HG02588 (cell line): ENCODE measurements around the gene LYRM2.
A peak's percentile ranks its signal among the peaks of the same experiment; 100 is the strongest.
"Not testable (repeated sequence)": the region's sequence is repeated elsewhere in the genome, so short reads cannot be mapped to it uniquely, and the experiment has no call there.

Experiments
- ATAC-seq: cut with Tn5 transposase; IDR thresholded peaks from one replicate; pipeline ENCODE4 v1.9.1; 2021; ENCODE audit warnings: mild to moderate bottlenecking, moderate library complexity; ENCODE audit not compliant: unreplicated experiment

LYRM2 gene

GRCh38 chr6:89649682-89650081, 11.1 kb upstream of the LYRM2 start:
- no peak for ATAC-seq

- ATAC-seq: no peak
These were observed 6.3 kb upstream of the LYRM2 start for GRCh38 chr6:89644864-89645263.

- no peak for ATAC-seq
These were observed 4.9 kb upstream of the LYRM2 start for GRCh38 chr6:89643406-89643805.

- ATAC-seq: no peak
These were observed 4.4 kb upstream of the LYRM2 start for GRCh38 chr6:89642956-89643355.

GRCh38 chr6:89641581-89641980, 3.0 kb upstream of the LYRM2 start:
- ATAC-seq: not testable (repeated sequence)

- no peak for ATAC-seq
These were observed 2.3 kb upstream of the LYRM2 start for GRCh38 chr6:89640804-89641203.

- no peak for ATAC-seq
These were observed 607 bp downstream of the LYRM2 start for GRCh38 chr6:89637960-89638319.

GRCh38 chr6:89636412-89636811, 2.1 kb downstream of the LYRM2 start:
- not testable (repeated sequence) for ATAC-seq

GRCh38 chr6:89630488-89630887, 8.1 kb downstream of the LYRM2 start:
- no peak for ATAC-seq

- ATAC-seq: no peak
These were observed 14.8 kb downstream of the LYRM2 start for GRCh38 chr6:89623749-89624148.

- ATAC-seq: no peak
These were observed 19.0 kb downstream of the LYRM2 start for GRCh38 chr6:89619567-89619966.

- no peak for ATAC-seq
These were observed 20.5 kb downstream of the LYRM2 start for GRCh38 chr6:89618026-89618425.

- ATAC-seq: no peak
These were observed 22.0 kb downstream of the LYRM2 start for GRCh38 chr6:89616531-89616930.

- ATAC-seq: no peak
These were observed 22.7 kb downstream of the LYRM2 start for GRCh38 chr6:89615882-89616281.

GRCh38 chr6:89613790-89614189, 24.8 kb downstream of the LYRM2 start:
- ATAC-seq: no peak

GRCh38 chr6:89612121-89612520, 26.4 kb downstream of the LYRM2 start:
- ATAC-seq: no peak

GRCh38 chr6:89611666-89612065, 26.9 kb downstream of the LYRM2 start:
- no peak for ATAC-seq

GRCh38 chr6:89610149-89610642, 28.4 kb downstream of the LYRM2 start:
- ATAC-seq: peak; percentile 49

GRCh38 chr6:89605861-89606260, 32.7 kb downstream of the LYRM2 start:
- no peak for ATAC-seq

- ATAC-seq: no peak
These were observed 33.9 kb downstream of the LYRM2 start for GRCh38 chr6:89604653-89605052.

GRCh38 chr6:89602166-89602565, 36.4 kb downstream of the LYRM2 start:
- no peak for ATAC-seq

- ATAC-seq: no peak
These were observed 38.8 kb downstream of the LYRM2 start for GRCh38 chr6:89599727-89600126.

- no peak for ATAC-seq
These were observed 40.6 kb downstream of the LYRM2 start for GRCh38 chr6:89597988-89598387.

- ATAC-seq: no peak
These were observed 41.2 kb downstream of the LYRM2 start for GRCh38 chr6:89597372-89597771.
